ENCODE data around the gene PAM16. TPM values are rescaled to one million over a fixed set of nuclear protein-coding genes. Genes with fewer than 3 reads are reported as not detected.

Gene PAM16
- total RNA-seq, 3 donors from 2014 or later, result 31.9 to 35.8 (median 32.6) TPM

DNA sequence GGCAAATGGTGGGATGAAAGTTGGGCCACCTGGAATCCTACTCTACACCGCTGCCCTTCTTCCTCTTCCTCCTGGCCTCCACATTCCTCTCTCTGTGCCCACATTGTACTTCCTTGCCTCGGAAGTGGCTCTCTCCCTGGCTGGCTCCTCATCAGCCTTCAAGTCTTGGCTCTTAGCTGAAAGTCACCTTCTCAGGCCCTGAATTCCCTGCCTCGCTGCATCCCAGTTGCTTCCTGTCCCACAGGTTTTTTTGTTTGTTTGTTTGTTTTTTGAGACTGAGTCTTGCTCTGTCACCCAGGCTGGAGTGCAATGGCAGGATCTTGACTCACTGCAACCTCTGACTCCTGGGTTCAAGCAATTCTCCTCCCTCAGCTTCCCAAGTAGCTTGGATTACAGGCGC is 2.6 kb upstream of the PAM16 start:
- Histone ChIP-seq H3K4me3 (no peak overlapping the region), H3K4me1 (ENCODE audit: low read depth) (peaks cover 6% of the 10 kb centered on the region), H3K36me3 (ENCODE audit: low read depth) (no peaks in the 10 kb centered on the region), H3K9me3 (no peaks in the 10 kb centered on the region)
- TF ChIP-seq, protein P1, sequence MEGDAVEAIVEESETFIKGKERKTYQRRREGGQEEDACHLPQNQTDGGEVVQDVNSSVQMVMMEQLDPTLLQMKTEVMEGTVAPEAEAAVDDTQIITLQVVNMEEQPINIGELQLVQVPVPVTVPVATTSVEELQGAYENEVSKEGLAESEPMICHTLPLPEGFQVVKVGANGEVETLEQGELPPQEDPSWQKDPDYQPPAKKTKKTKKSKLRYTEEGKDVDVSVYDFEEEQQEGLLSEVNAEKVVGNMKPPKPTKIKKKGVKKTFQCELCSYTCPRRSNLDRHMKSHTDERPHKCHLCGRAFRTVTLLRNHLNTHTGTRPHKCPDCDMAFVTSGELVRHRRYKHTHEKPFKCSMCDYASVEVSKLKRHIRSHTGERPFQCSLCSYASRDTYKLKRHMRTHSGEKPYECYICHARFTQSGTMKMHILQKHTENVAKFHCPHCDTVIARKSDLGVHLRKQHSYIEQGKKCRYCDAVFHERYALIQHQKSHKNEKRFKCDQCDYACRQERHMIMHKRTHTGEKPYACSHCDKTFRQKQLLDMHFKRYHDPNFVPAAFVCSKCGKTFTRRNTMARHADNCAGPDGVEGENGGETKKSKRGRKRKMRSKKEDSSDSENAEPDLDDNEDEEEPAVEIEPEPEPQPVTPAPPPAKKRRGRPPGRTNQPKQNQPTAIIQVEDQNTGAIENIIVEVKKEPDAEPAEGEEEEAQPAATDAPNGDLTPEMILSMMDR (IDR thresholded peaks at IDR 0.05), result no peak
- no peak for ATAC-seq
- no peak for DNase-seq
- intact Hi-C loops (cut with DNase I, micrococcal nuclease), result no loop called here

DNA sequence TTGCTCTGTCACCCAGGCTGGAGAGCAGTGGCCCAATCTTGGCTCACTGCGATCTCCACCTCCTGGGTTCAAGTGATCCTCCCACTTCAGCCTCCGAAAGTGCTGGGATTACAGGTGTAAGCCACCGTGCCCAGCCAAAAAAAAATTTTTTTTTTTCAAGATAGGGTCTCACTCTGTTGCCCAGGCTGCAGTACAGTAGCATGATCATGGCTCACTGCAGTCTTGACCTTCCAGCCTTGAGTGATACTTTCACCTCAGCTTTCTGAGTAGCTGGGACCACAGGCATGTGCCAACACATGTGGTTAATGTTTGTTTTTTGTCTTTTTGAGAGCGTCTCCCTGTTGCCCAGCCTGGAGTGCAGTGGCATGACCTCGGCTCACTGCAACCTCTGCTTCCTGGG is 1.7 kb upstream of the PAM16 start:
- TF ChIP-seq, protein P1 (IDR thresholded peaks at IDR 0.05), result no peak
- no peak for ATAC-seq
- DNase-seq, result no peak
- H3K36me3 ChIP-seq (ENCODE audit: low read depth), result no peaks in the 10 kb centered on the region
- peaks cover 6% of the 10 kb centered on the region for H3K4me1 ChIP-seq (ENCODE audit: low read depth)
- intact Hi-C loops (cut with DNase I, micrococcal nuclease), result no loop called here
- H3K4me3 ChIP-seq, result no peak overlapping the region
- no peaks in the 10 kb centered on the region for H3K9me3 ChIP-seq

DNA sequence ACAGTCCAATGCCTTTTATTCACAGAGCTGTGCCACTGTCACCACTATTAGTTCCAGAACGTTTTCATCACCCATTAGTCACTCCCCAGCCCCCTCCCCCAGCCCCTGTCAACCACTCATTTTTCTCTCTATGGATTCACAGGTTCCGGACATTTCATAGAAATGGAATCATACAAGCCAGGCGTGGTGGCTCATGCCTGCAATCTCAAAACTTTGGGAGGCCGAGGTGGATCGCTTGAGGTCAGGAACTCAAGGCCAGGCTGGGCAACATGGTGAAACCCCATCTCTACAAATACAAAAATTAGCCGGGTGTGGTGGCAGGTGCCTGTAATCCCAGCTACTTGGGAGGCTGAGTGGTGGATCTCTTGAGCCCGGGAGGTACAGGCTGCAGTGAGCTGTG is 759 bp upstream of the PAM16 start:
- Histone ChIP-seq H3K4me1 (ENCODE audit: low read depth) (peaks cover 6% of the 10 kb centered on the region), H3K36me3 (ENCODE audit: low read depth) (no peaks in the 10 kb centered on the region), H3K4me3 (no peak overlapping the region), H3K9me3 (no peaks in the 10 kb centered on the region)
- ATAC-seq (no peak), DNase-seq (no peak)
- TF ChIP-seq, protein P1 (IDR thresholded peaks at IDR 0.05), result no peak
- intact Hi-C loops (cut with DNase I, micrococcal nuclease), result no loop called here

DNA sequence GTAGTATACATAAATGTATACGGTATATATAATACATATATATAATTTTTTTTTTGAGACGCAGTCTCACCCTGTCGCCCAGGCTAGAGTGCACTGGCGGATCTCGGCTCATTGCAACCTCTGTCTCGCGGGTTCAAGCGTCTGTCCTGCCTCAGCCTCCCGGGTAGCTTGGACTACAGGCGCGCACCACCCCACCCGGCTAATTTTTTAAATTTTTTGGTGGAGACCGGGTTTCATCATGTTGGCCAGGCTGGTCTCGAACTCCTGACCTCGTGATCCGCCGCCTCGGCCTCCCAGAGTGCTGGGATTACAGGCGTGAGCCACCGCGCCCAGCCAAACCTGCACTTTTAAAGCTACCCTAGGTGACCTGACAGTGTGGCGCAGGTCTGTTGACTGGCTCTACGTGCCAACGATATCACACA is 745 bp downstream of the PAM16 start:
- peak overlapping the region; percentile 79 for H3K4me3 ChIP-seq
- ATAC-seq (no peak), DNase-seq (no peak)
- H3K36me3 ChIP-seq (ENCODE audit: low read depth), result no peaks in the 10 kb centered on the region
- H3K4me1 ChIP-seq (ENCODE audit: low read depth), result peaks cover 10% of the 10 kb centered on the region
- TF ChIP-seq, protein P1 (IDR thresholded peaks at IDR 0.05), result no peak
- intact Hi-C loops (cut with DNase I, micrococcal nuclease), result no loop called here
- no peaks in the 10 kb centered on the region for H3K9me3 ChIP-seq

DNA sequence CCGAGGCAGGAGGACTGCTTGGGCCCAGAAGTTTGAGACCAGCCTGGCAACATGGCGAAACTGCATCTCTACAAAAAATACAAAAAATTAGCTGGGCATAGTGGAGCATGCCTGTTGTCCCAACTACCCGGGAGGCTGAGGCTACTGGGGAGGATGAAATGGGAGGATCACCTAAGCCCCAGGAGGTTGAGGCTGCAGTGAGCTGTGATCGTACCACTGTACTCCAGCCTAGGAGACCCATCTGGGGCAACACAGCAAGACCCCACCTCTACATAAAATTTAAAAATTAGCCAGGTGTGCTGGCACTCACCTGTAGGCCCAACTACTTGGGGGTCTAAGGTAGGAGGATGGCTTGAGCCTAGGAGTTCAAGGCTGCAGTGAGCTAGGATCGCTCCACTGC is 1.8 kb downstream of the PAM16 start:
- Histone ChIP-seq H3K4me1 (ENCODE audit: low read depth) (peaks cover 10% of the 10 kb centered on the region), H3K36me3 (ENCODE audit: low read depth) (no peaks in the 10 kb centered on the region), H3K9me3 (no peaks in the 10 kb centered on the region), H3K4me3 (no peak overlapping the region)
- no peak for ATAC-seq
- intact Hi-C loops (cut with DNase I, micrococcal nuclease), result no loop called here
- TF ChIP-seq, protein P1 (IDR thresholded peaks at IDR 0.05), result no peak
- DNase-seq, result no peak

All from mucosa of descending colon (tissue), 3 donors.